HepG2 (cell line): Measurements from ENCODE around the gene GRAMD2A. TPM values are rescaled to one million over a fixed set of nuclear protein-coding genes. Genes with fewer than 3 reads are reported as not detected.

Experiments used
- ATAC-seq: fragments of 200-7000 bp; cut with Tn5 transposase; 3 replicates; pipeline ENCODE4 v1.9.1; 2020; ENCODE audit warnings: mild to moderate bottlenecking, moderate library complexity
- BruUV-seq: library from RNA; stranded (reverse); fragments of 400-500 nt; replicated peaks from 2 replicates; lab custom pipeline; 2021; lab: Mats Ljungman, UMichigan
- CTCF ChIA-PET: fragments of 300-600 bp; formaldehyde crosslinking; extraction: SDS; loops from one replicate; lab custom pipeline; 2021; ENCODE audit warnings: low total read pairs, inconsistent platforms, low intra/inter-chr PET ratio; lab: Yijun Ruan, JAX
- POLR2A ChIA-PET: fragments of 350-600 bp; sonication (Branson Sonifier 250); formaldehyde crosslinking; loops from one replicate; lab custom pipeline; 2020; ENCODE audit warnings: antibody characterized with exemption, inconsistent platforms; lab: Yijun Ruan, JAX
- DNase-seq: peaks from one replicate; pipeline ENCODE4 v3.0.0-alpha.2; 2015; ENCODE audit warnings: low spot score
- FAIRE-seq: peaks from 3 replicates; lab custom pipeline; 2011; peaks lifted over from hg19 to GRCh38; lab: Jason Lieb, UNC
- H2AFZ ChIP-seq: one replicate; pipeline ENCODE4 v1.6.1; 2011; ENCODE audit warnings: low read length, inconsistent platforms
- H3K27ac ChIP-seq: fragments of 300-600 bp; 3 replicates; pipeline ENCODE4 v1.8.0; 2011; ENCODE audit warnings: mixed run types, mild to moderate bottlenecking, mixed read lengths, low read length, inconsistent platforms; ENCODE audit not compliant: insufficient read depth; ENCODE audit errors: extremely low read length
- H3K27me3 ChIP-seq, 2 experiments: fragments of 200-600 bp in 1 of 2; 2 replicates in 1 of 2; 3 replicates in 1 of 2; pipeline versions ENCODE4 v1.6.0 to v1.8.0; 2011; ENCODE audit warnings: low read length in 2 of 2, mild to moderate bottlenecking in 2 of 2, moderate library complexity in 2 of 2, inconsistent platforms in 1 of 2; ENCODE audit not compliant: insufficient read depth in 2 of 2, control insufficient read depth in 1 of 2
- H3K36me3 ChIP-seq, 2 experiments: fragments of 200-600 bp in 1 of 2; replicated peaks in 1 of 2; 2 replicates in 1 of 2; 3 replicates in 1 of 2; pipeline versions ENCODE4 v1.5.1 to v1.8.0; 2011; ENCODE audit warnings: low read length in 2 of 2, inconsistent platforms in 1 of 2; ENCODE audit not compliant: insufficient read depth in 2 of 2, control insufficient read depth in 1 of 2
- H3K4me1 ChIP-seq: 2 replicates; pipeline ENCODE4 v1.5.1; 2012; ENCODE audit warnings: low read length, inconsistent platforms; ENCODE audit not compliant: insufficient read depth
- H3K4me2 ChIP-seq: 2 replicates; pipeline ENCODE4 v1.6.0; 2011; ENCODE audit warnings: low read depth, low read length, inconsistent platforms
- H3K4me3 ChIP-seq, 3 experiments: fragments of 200-600 bp in 1 of 3; sonication (generic), shearing (Covaris generic) in 1 of 3; replicated peaks in 1 of 3; 2 replicates each; pipeline ENCODE4 v1.5.1; 2011 to 2016; ENCODE audit warnings: low read length in 3 of 3, inconsistent platforms in 2 of 3, low read depth in 2 of 3, mild to moderate bottlenecking in 2 of 3, control low read depth in 1 of 3, mixed read lengths in 1 of 3; ENCODE audit not compliant: insufficient read depth in 1 of 3
- H3K79me2 ChIP-seq: one replicate; pipeline ENCODE4 v1.6.1; 2011; ENCODE audit warnings: low read length, inconsistent platforms; ENCODE audit not compliant: insufficient read depth
- H3K9ac ChIP-seq: 2 replicates; pipeline ENCODE4 v1.6.0; 2011; ENCODE audit warnings: mild to moderate bottlenecking, low read depth, low read length, inconsistent platforms; ENCODE audit not compliant: insufficient read depth
- H3K9me3 ChIP-seq: 2 replicates; pipeline ENCODE4 v1.5.1; 2012; ENCODE audit warnings: mild to moderate bottlenecking, low read length
- H4K20me1 ChIP-seq: 2 replicates; pipeline ENCODE4 v1.6.0; 2011; ENCODE audit warnings: inconsistent platforms, mild to moderate bottlenecking, low read length, moderate library complexity; ENCODE audit not compliant: insufficient read depth
- ARID3A ChIP-seq: IDR thresholded peaks from 2 replicates; pipeline ENCODE4 v1.6.1; 2012; ENCODE audit warnings: low read depth, low read length, improper control_type of control experiment
- FOXA3 ChIP-seq: IDR thresholded peaks from 2 replicates; pipeline ENCODE4 v1.6.1; 2016; ENCODE audit warnings: missing genetic modification reagents, missing compliant biosample characterization
- FOXP1 ChIP-seq, 2 experiments: fragments of 450-650 bp in 1 of 2; IDR thresholded peaks; 2 replicates each; pipeline ENCODE4 v1.6.1; 2017 to 2018; ENCODE audit warnings: antibody characterized with exemption in 1 of 2
- GZF1 ChIP-seq: sonication (generic); formaldehyde crosslinking; IDR thresholded peaks from 2 replicates; pipeline ENCODE4 v1.5.1; 2020; ENCODE audit warnings: mild to moderate bottlenecking, missing genetic modification reagents
- HHEX ChIP-seq: IDR thresholded peaks from 2 replicates; pipeline ENCODE4 v1.6.1; 2016; ENCODE audit warnings: control low read depth
- KLF9 ChIP-seq: IDR thresholded peaks from 2 replicates; pipeline ENCODE4 v1.6.1; 2016; ENCODE audit warnings: low read depth
- MAFG ChIP-seq: sonication (generic); formaldehyde crosslinking; IDR thresholded peaks from 2 replicates; pipeline ENCODE4 v1.5.1; 2020; ENCODE audit warnings: mild to moderate bottlenecking, missing genetic modification reagents
- MATR3 ChIP-seq: sonication (generic); formaldehyde crosslinking; IDR thresholded peaks from 2 replicates; pipeline ENCODE4 v1.4.0; 2020; ENCODE audit warnings: missing genetic modification reagents
- MEIS1 ChIP-seq: sonication (generic); formaldehyde crosslinking; IDR thresholded peaks from 2 replicates; pipeline ENCODE4 v1.9.0; 2021; ENCODE audit warnings: mild to moderate bottlenecking, missing genetic modification reagents, moderate library complexity, borderline replicate concordance
- NCOR1 ChIP-seq: fragments of 200-600 bp; sonication (generic); IDR thresholded peaks from 2 replicates; pipeline ENCODE4 v1.7.0; 2017; ENCODE audit warnings: antibody characterized with exemption, low read length, borderline replicate concordance
- NONO ChIP-seq, 2 experiments: fragments of 450-650 bp in 1 of 2; sonication (generic) in 1 of 2; formaldehyde crosslinking in 1 of 2; IDR thresholded peaks in 1 of 2; conservative IDR thresholded peaks in 1 of 2; 2 replicates each; pipeline versions ENCODE4 v1.6.1 to v1.8.0; 2017 to 2022; ENCODE audit warnings: mild to moderate bottlenecking in 1 of 2, missing genetic modification reagents in 1 of 2, moderate library complexity in 1 of 2
- NR2F6 ChIP-seq, 2 experiments: IDR thresholded peaks; 2 replicates each; pipeline ENCODE4 v1.6.1; 2016; ENCODE audit warnings: antibody characterized with exemption in 1 of 2, mild to moderate bottlenecking in 1 of 2
- PBX3 ChIP-seq: sonication (generic); formaldehyde crosslinking; IDR thresholded peaks from 2 replicates; pipeline ENCODE4 v1.8.1; 2023; ENCODE audit warnings: missing genetic modification reagents, inconsistent platforms, borderline replicate concordance
- PHB2 ChIP-seq: fragments of 450-650 bp; IDR thresholded peaks from 2 replicates; pipeline ENCODE4 v1.6.1; 2018; ENCODE audit not compliant: partially characterized antibody
- STAT5B ChIP-seq: sonication (generic); formaldehyde crosslinking; IDR thresholded peaks from 2 replicates; pipeline ENCODE4 v1.4.0; 2020; ENCODE audit warnings: missing genetic modification reagents
- TBX3 ChIP-seq: fragments of 450-650 bp; IDR thresholded peaks from 2 replicates; pipeline ENCODE4 v1.6.1; 2017; ENCODE audit warnings: antibody characterized with exemption, mild to moderate bottlenecking, inconsistent platforms, borderline replicate concordance
- ZBTB21 ChIP-seq: sonication (generic); formaldehyde crosslinking; IDR thresholded peaks from 2 replicates; pipeline ENCODE4 v1.4.0; 2020; ENCODE audit warnings: missing genetic modification reagents
- ZFYVE20 ChIP-seq: sonication (generic); formaldehyde crosslinking; IDR thresholded peaks from 2 replicates; pipeline ENCODE4 v1.8.0; 2023; ENCODE audit warnings: low read depth, mild to moderate bottlenecking, moderate library complexity, missing genetic modification reagents, borderline replicate concordance
- ZNF503 ChIP-seq: sonication (generic); formaldehyde crosslinking; IDR thresholded peaks from 2 replicates; pipeline ENCODE4 v1.4.0; 2020; ENCODE audit warnings: missing genetic modification reagents
- ZNF569 ChIP-seq: sonication (generic); formaldehyde crosslinking; IDR thresholded peaks from 2 replicates; pipeline ENCODE4 v1.5.0; 2020; ENCODE audit warnings: mild to moderate bottlenecking, missing genetic modification reagents, moderate library complexity, borderline replicate concordance
- ZNF878 ChIP-seq: sonication (generic); formaldehyde crosslinking; IDR thresholded peaks from 2 replicates; pipeline ENCODE4 v1.8.1; 2023; ENCODE audit warnings: mild to moderate bottlenecking, missing genetic modification reagents, moderate library complexity
- ZSCAN12 ChIP-seq: sonication (generic); formaldehyde crosslinking; IDR thresholded peaks from 2 replicates; pipeline ENCODE4 v1.9.0; 2021; ENCODE audit warnings: mild to moderate bottlenecking, missing genetic modification reagents
- WGBS: methylation state at CpG from one replicate; pipeline ENCODE4 v1.1.6; 2017; ENCODE audit warnings: low lambda C conversion rate; 5-methylcytosine and 5-hydroxymethylcytosine counted together
- in situ Hi-C: cut with HindIII; loops from 2 replicates; pipeline ENCODE4 v1.10.0; 2017; ENCODE audit warnings: low pct_unique_long_range_greater_than_20kb; ENCODE audit not compliant: extremely low pct_ligation_motif_present
- intact Hi-C: fragments of 100-400 bp; cut with micrococcal nuclease; formaldehyde crosslinking; loops from one replicate; pipeline ENCODE4 v1.10.0; 2022; ENCODE audit not compliant: unreplicated experiment
- polyA plus RNA-seq, 8 experiments: library from polyadenylated mRNA; depleted of rRNA in 3 of 8; stranded (reverse) in 7 of 8; unstranded in 1 of 8; fragments of >200 nt; fragmentation: Illumina TruSeq in 4 of 8; extraction: Trizol in 4 of 8; gene quantifications; 2 replicates each; pipeline versions ENCODE4 v1.2.1 to v1.2.3, GENCODE V29; 2011 to 2016; ENCODE audit warnings: low read depth in 4 of 8, missing spikeins in 1 of 8, mixed read lengths in 1 of 8; ENCODE audit not compliant: insufficient read depth in 1 of 8
- total RNA-seq, 5 experiments: library from RNA; depleted of rRNA; stranded (reverse); fragments of >200 nt; fragmentation: Illumina TruSeq; extraction: Trizol; gene quantifications; 2 replicates each; pipeline ENCODE4 v1.2.3, GENCODE V29; 2016; ENCODE audit warnings: low read depth in 1 of 5

The GRAMD2A gene
- total and polyA plus RNA-seq, 2 of the 13 experiments (the other 11 are each of a cell fraction or from before 2014, with no cell fraction given) = 0.04 TPM; not detected in 1

GRCh38 chr15:72110355-72110754 is 87.2 kb downstream of the GRAMD2A start:
- Histone ChIP-seq H4K20me1 (peaks cover 8% of the 10 kb centered on the region; the same call in 1 of the 2 replicates), H3K79me2 (no peaks in the 10 kb centered on the region), H3K27ac (no peak overlapping the region), H3K36me3 (no peaks in the 10 kb centered on the region), H3K4me1 (peaks cover 8% of the 10 kb centered on the region; the same call in 1 of the 2 replicates), H2AFZ (no peak overlapping the region), H3K9ac (no peak overlapping the region), H3K9me3 (no peaks in the 10 kb centered on the region), H3K27me3 (no peaks in the 10 kb centered on the region), H3K4me3 (no peak overlapping the region), H3K4me2 (no peak overlapping the region)
- intact Hi-C loops = loop anchor here (1.0 kb wide), 1 partner anchor 121 kb away; the partner anchor contains the start of gene PKM
- POLR2A ChIA-PET = no interaction called here
- DNase-seq = peak; percentile 54
- FAIRE-seq = no peak
- peak; percentile 63 for ATAC-seq
- WGBS = 39% methylated on average over 3 of the region's 3 CpGs
- in situ Hi-C loops = no loop called here
- no TSS peak for BruUV-seq
- CTCF ChIA-PET = no interaction called here
- peak; percentile 75 for TF ChIP-seq HHEX
- TF ChIP-seq PHB2 = no peak
- TF ChIP-seq FOXP1 (IDR thresholded peaks at IDR 0.05) = no peak
- 0 out of 2 replicates have a peak, but pooled peaks have one; percentile 27 for TF ChIP-seq FOXP1 (CRISPR knock-in tag; IDR thresholded peaks at IDR 0.05)
- no peak for TF ChIP-seq ZNF569 (CRISPR knock-in tag)
- TF ChIP-seq ZBTB21 (CRISPR knock-in tag) = no peak
- TF ChIP-seq FOXA3 (CRISPR knock-in tag) = peak; percentile 54
- TF ChIP-seq GZF1 (CRISPR knock-in tag) = no peak
- TF ChIP-seq STAT5B (CRISPR knock-in tag) = no peak
- no peak for TF ChIP-seq ZSCAN12 (CRISPR knock-in tag)
- TF ChIP-seq NR2F6 (IDR thresholded peaks at IDR 0.05) = 0 out of 2 replicates have a peak, but pooled peaks have one; percentile 22
- no peak for TF ChIP-seq NR2F6 (CRISPR knock-in tag; IDR thresholded peaks at IDR 0.05)
- no peak for TF ChIP-seq ZNF878 (CRISPR knock-in tag)
- peak; percentile 92 for TF ChIP-seq TBX3
- TF ChIP-seq ZNF503 = 0 out of 2 replicates have a peak, but pooled peaks have one; percentile 51
- TF ChIP-seq MEIS1 (CRISPR knock-in tag) = no peak
- TF ChIP-seq PBX3 (CRISPR knock-in tag) = no peak
- TF ChIP-seq NCOR1 = no peak
- no peak for TF ChIP-seq NONO (IDR thresholded peaks at IDR 0.05)
- no peak for TF ChIP-seq NONO (CRISPR knock-in tag; conservative IDR thresholded peaks at IDR 0.05)
- TF ChIP-seq MATR3 (CRISPR knock-in tag) = no peak
- TF ChIP-seq ARID3A = peak; percentile 78; the same call in 1 of the 2 replicates
- no peak for TF ChIP-seq ZFYVE20
- TF ChIP-seq KLF9 = no peak
- TF ChIP-seq MAFG (CRISPR knock-in tag) = no peak
